ENCODE data around the gene CDON. TPM values are rescaled to one million over a fixed set of nuclear protein-coding genes. Genes with fewer than 3 reads are reported as not detected.

Gene CDON
- total and polyA plus RNA-seq, 2 donors (not counting 3 experiments of a cell fraction or from before 2014, with no cell fraction given), result 1.6 to 3.8 TPM

DNA sequence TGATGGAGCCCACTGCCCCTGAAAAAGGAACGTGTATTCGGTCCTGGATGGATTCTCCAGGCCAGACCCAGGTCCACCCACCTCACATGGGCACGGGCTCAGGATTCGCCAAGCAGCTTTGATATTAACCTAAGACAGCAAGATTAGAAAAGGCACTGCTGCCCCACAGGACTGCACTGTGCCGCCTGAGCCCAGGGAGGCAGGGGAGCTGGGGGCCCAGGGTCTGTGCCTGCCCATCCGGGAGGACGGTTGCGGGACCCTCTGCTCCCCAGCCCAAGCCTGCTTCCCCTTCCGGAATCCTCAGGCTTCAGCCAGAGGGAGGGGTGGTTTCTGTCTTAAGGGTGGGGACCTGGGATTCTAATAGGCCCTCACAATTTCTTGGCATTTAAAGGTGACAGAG is 130.4 kb downstream of the CDON start:
- no peaks in the 10 kb centered on the region for H3K9me1 ChIP-seq (replicated peaks; ENCODE audit: control insufficient read depth, extremely low read depth, insufficient read depth, low read length)
- peaks cover 0 to 2% of the 10 kb centered on the region in 2 experiments for H3K27me3 ChIP-seq (ENCODE audit: control insufficient read depth in 2 of 2, insufficient read depth in 2 of 2, low read length in 2 of 2)
- no peak overlapping the region for H3K27ac ChIP-seq (ENCODE audit: insufficient read depth, low read depth, low read length)
- H3K4me3 ChIP-seq (replicated peaks in 1 of 3; ENCODE audit: insufficient read depth in 1 of 3, low read depth in 1 of 3, low read length in 3 of 3), result no peak overlapping the region
- POLR2A ChIA-PET, result no interaction called here
- DNase-seq (ENCODE audit: low read depth, low spot score), result no peak
- CTCF ChIA-PET, result no interaction called here
- dilution Hi-C loops (cut with MboI; ENCODE audit: extremely low pct_ligation_motif_present, low sequenced_read_pairs), result no loop called here
- no peak overlapping the region for H2AFZ ChIP-seq (ENCODE audit: low read depth, low read length)
- H3K9me3 ChIP-seq (replicated peaks; ENCODE audit: control insufficient read depth, insufficient read depth, low read length), result no peaks in the 10 kb centered on the region
- FAIRE-seq, result no peak
- no TSS peak for BruUV-seq (replicated peaks)
- H3K79me2 ChIP-seq (ENCODE audit: control insufficient read depth, insufficient read depth, low read length), result no peaks in the 10 kb centered on the region
- H3K9ac ChIP-seq (replicated peaks; ENCODE audit: extremely low read depth, insufficient read depth, low read length), result no peak overlapping the region
- intact Hi-C loops (cut with micrococcal nuclease), result no loop called here
- H3K4me1 ChIP-seq (ENCODE audit: control insufficient read depth, extremely low read depth, insufficient read depth, low read length), result no peaks in the 10 kb centered on the region
- no peak overlapping the region for H3K4me2 ChIP-seq (ENCODE audit: insufficient read depth, low read length)
- H4K20me1 ChIP-seq (replicated peaks; ENCODE audit: control insufficient read depth, extremely low read depth, insufficient read depth, low read length), result no peaks in the 10 kb centered on the region
- H3K36me3 ChIP-seq (ENCODE audit: control insufficient read depth in 2 of 2, extremely low read depth in 1 of 2, insufficient read depth in 2 of 2, low read length in 2 of 2), result no peaks in the 10 kb centered on the region
- TF ChIP-seq, protein P1, sequence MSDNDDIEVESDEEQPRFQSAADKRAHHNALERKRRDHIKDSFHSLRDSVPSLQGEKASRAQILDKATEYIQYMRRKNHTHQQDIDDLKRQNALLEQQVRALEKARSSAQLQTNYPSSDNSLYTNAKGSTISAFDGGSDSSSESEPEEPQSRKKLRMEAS (IDR thresholded peaks at IDR 0.05; ENCODE audit: insufficient read depth, insufficient read length), result no peak
- TF ChIP-seq MYC (IDR thresholded peaks at IDR 0.05; ENCODE audit: low read depth, low read length) (no peak), POLR2AphosphoS5 (IDR thresholded peaks at IDR 0.05; ENCODE audit: insufficient read depth, low read depth, low read length) (no peak), FOS (IDR thresholded peaks at IDR 0.05; ENCODE audit: borderline replicate concordance, insufficient read depth, low read length) (no peak), JUN (IDR thresholded peaks at IDR 0.05; ENCODE audit: borderline replicate concordance, insufficient read depth, insufficient read length, low read depth) (no peak), GATA2 (IDR thresholded peaks at IDR 0.05; ENCODE audit: insufficient read depth, insufficient read length, low read depth, low read length) (no peak), EZH2 (IDR thresholded peaks at IDR 0.05; ENCODE audit: borderline replicate concordance, low read depth, low read length, severe bottlenecking) (no peak), POLR2A (IDR thresholded peaks at IDR 0.05; ENCODE audit: low read depth, low read length) (no peak)
- TF ChIP-seq, protein P2, sequence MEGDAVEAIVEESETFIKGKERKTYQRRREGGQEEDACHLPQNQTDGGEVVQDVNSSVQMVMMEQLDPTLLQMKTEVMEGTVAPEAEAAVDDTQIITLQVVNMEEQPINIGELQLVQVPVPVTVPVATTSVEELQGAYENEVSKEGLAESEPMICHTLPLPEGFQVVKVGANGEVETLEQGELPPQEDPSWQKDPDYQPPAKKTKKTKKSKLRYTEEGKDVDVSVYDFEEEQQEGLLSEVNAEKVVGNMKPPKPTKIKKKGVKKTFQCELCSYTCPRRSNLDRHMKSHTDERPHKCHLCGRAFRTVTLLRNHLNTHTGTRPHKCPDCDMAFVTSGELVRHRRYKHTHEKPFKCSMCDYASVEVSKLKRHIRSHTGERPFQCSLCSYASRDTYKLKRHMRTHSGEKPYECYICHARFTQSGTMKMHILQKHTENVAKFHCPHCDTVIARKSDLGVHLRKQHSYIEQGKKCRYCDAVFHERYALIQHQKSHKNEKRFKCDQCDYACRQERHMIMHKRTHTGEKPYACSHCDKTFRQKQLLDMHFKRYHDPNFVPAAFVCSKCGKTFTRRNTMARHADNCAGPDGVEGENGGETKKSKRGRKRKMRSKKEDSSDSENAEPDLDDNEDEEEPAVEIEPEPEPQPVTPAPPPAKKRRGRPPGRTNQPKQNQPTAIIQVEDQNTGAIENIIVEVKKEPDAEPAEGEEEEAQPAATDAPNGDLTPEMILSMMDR (IDR thresholded peaks at IDR 0.05; ENCODE audit: extremely low read depth in 1 of 2, insufficient read depth in 1 of 2, low read depth in 1 of 2, low read length in 2 of 2), result no peak
